NT2/D1 (cell line): Measurements from ENCODE around the gene CYP2W1.

Experiments
- YY1 ChIP-seq: IDR thresholded peaks from 2 replicates; pipeline ENCODE4 v1.6.1; 2011; ENCODE audit not compliant: insufficient read length, insufficient read depth
- ZNF274 ChIP-seq: IDR thresholded peaks from 2 replicates; pipeline ENCODE4 v1.6.1; 2011; ENCODE audit warnings: mild to moderate bottlenecking, low read depth, low read length

DNA sequence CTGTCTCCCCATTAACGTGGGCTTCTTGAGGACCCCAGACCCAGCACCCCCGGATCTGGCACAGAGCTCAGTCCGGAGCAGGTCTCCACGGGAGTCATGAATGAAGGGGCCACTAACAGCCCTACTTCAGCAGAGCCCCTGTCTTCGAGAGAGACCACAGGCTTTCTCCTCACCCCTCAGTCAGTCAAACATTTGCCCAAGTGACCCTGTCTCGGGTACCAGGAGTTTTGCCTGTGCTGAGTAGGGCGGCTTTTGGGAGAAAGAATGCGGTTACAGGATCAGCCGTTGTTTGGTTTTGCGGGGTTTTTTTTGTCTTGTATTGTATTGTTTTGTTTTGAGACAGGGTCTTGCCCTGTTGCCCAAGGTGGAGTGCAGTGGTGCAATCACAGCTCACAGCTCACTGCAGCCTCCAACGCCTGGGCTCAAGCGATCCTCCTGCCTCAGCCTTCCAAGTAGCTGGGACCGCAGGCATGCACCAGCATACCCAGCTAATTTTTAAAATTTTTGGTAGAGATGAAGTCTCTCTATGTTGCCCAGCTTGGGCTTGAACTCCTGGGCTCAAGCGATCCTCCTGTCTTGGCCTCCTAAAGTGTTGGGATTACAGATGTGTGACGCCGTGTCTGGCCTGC lies 45.0 kb upstream of the CYP2W1 start:
- TF ChIP-seq YY1 (no peak), ZNF274 (no peak)
